ENCODE data around the gene CCNY.

DNA sequence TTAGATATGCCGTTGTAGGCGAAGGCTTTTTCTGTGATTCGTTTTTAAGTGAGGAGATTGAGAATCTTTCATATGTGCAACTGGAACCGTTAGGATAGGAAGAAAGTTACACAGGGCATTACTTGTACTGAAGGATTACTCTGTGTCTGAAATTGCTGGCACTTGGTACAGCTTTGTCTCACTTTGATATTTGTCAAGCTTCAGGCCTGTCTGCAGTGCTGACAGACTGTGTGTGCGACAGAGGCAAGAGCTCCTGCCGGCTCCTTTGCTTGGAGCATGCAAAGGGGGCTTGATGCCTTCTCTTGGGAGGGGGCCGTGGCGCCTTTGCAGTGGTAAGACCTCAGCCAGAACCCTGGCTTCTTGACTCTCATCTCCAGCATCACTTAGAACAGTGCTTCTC is 45.8 kb downstream of the CCNY start:
- no peak for TF ChIP-seq POLR2A (IDR thresholded peaks at IDR 0.05)
- TF ChIP-seq, protein P1, sequence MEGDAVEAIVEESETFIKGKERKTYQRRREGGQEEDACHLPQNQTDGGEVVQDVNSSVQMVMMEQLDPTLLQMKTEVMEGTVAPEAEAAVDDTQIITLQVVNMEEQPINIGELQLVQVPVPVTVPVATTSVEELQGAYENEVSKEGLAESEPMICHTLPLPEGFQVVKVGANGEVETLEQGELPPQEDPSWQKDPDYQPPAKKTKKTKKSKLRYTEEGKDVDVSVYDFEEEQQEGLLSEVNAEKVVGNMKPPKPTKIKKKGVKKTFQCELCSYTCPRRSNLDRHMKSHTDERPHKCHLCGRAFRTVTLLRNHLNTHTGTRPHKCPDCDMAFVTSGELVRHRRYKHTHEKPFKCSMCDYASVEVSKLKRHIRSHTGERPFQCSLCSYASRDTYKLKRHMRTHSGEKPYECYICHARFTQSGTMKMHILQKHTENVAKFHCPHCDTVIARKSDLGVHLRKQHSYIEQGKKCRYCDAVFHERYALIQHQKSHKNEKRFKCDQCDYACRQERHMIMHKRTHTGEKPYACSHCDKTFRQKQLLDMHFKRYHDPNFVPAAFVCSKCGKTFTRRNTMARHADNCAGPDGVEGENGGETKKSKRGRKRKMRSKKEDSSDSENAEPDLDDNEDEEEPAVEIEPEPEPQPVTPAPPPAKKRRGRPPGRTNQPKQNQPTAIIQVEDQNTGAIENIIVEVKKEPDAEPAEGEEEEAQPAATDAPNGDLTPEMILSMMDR (IDR thresholded peaks at IDR 0.05) = no peak
